WTC11 (cell line): Measurements from ENCODE around the gene NALCN. TPM values are rescaled to one million over a fixed set of nuclear protein-coding genes. Genes with fewer than 3 reads are reported as not detected.

Source experiments
- ATAC-seq: fragments of 200-7000 bp; cut with Tn5 transposase; 2 replicates; pipeline ENCODE4 v1.10.0; 2021; ENCODE audit warnings: mild to moderate bottlenecking, moderate library complexity
- CTCF ChIA-PET: fragments of 300-600 bp; sonication (Branson Sonifier 250); formaldehyde crosslinking; loops from one replicate; lab custom pipeline; 2021; ENCODE audit warnings: antibody characterized with exemption; lab: Charles Lee
- POLR2A ChIA-PET: fragments of 350-600 bp; sonication (Branson Sonifier 250); formaldehyde crosslinking; loops from one replicate; lab custom pipeline; 2021; ENCODE audit warnings: antibody characterized with exemption; lab: Charles Lee
- DNase-seq: peaks from one replicate; pipeline ENCODE4 v3.0.0; 2021; ENCODE audit warnings: low spot score
- H3K27ac Mint-ChIP-seq: 2 replicates; pipeline ENCODE4 v1.8.0; 2021; ENCODE audit warnings: mixed read lengths
- H3K27me3 Mint-ChIP-seq: 2 replicates; pipeline ENCODE4 v1.8.0; 2021; ENCODE audit warnings: low read depth, mild to moderate bottlenecking, moderate library complexity, mixed read lengths
- H3K36me3 Mint-ChIP-seq: 2 replicates; pipeline ENCODE4 v1.8.0; 2021; ENCODE audit warnings: mixed read lengths
- H3K4me1 Mint-ChIP-seq: 2 replicates; pipeline ENCODE4 v1.8.0; 2022; ENCODE audit warnings: mixed read lengths
- H3K4me3 Mint-ChIP-seq: 2 replicates; pipeline ENCODE4 v1.8.0; 2021; ENCODE audit warnings: mild to moderate bottlenecking, moderate library complexity, mixed read lengths
- H3K9me3 Mint-ChIP-seq: 2 replicates; pipeline ENCODE4 v1.8.0; 2021; ENCODE audit warnings: mixed read lengths
- AFF4 ChIP-seq: sonication (generic); formaldehyde crosslinking; IDR thresholded peaks from 2 replicates; pipeline ENCODE4 v1.8.1; 2023; ENCODE audit warnings: mild to moderate bottlenecking, missing genetic modification reagents, borderline replicate concordance
- CTCF ChIP-seq: fragments of 200-600 bp; IDR thresholded peaks from 2 replicates; pipeline ENCODE4 v1.8.0; 2022; ENCODE audit warnings: antibody characterized with exemption
- ERG ChIP-seq: fragments of 250-450 bp; sonication (Bioruptor Pico); IDR thresholded peaks from 2 replicates; pipeline ENCODE4 v1.8.0; 2021; ENCODE audit warnings: mild to moderate bottlenecking
- JAZF1 ChIP-seq: fragments of 250-450 bp; sonication (Bioruptor Pico); IDR thresholded peaks from 2 replicates; pipeline ENCODE4 v1.9.0; 2021; ENCODE audit warnings: moderate library complexity, mild to moderate bottlenecking, inconsistent platforms
- JUN ChIP-seq: sonication (generic); formaldehyde crosslinking; IDR thresholded peaks from 2 replicates; pipeline ENCODE4 v1.8.0; 2023; ENCODE audit warnings: mild to moderate bottlenecking, missing genetic modification reagents
- MAX ChIP-seq: sonication (generic); formaldehyde crosslinking; IDR thresholded peaks from 2 replicates; pipeline ENCODE4 v1.8.0; 2022; ENCODE audit warnings: mild to moderate bottlenecking, missing genetic modification reagents
- MYBL2 ChIP-seq: sonication (generic); formaldehyde crosslinking; IDR thresholded peaks from 2 replicates; pipeline ENCODE4 v1.8.1; 2023; ENCODE audit warnings: mild to moderate bottlenecking, moderate library complexity, missing genetic modification reagents
- NFYB ChIP-seq: sonication (generic); formaldehyde crosslinking; conservative IDR thresholded peaks from 2 replicates; pipeline ENCODE4 v1.8.0; 2022; ENCODE audit warnings: low read depth, missing genetic modification reagents
- NR1H2 ChIP-seq: sonication (generic); formaldehyde crosslinking; IDR thresholded peaks from 2 replicates; pipeline ENCODE4 v1.9.0; 2021; ENCODE audit warnings: mild to moderate bottlenecking, moderate library complexity, missing genetic modification reagents
- STAT6 ChIP-seq: sonication (generic); formaldehyde crosslinking; conservative IDR thresholded peaks from 2 replicates; pipeline ENCODE4 v1.8.1; 2023; ENCODE audit warnings: mild to moderate bottlenecking, low read depth, missing genetic modification reagents, moderate library complexity
- ZBTB43 ChIP-seq: sonication (generic); formaldehyde crosslinking; IDR thresholded peaks from 2 replicates; pipeline ENCODE4 v1.8.1; 2023; ENCODE audit warnings: mild to moderate bottlenecking, missing genetic modification reagents
- ZNF138 ChIP-seq: sonication (generic); formaldehyde crosslinking; conservative IDR thresholded peaks from 2 replicates; pipeline ENCODE4 v1.8.1; 2022; ENCODE audit warnings: mild to moderate bottlenecking, moderate library complexity, missing genetic modification reagents
- ZNF219 ChIP-seq: sonication (generic); formaldehyde crosslinking; IDR thresholded peaks from 2 replicates; pipeline ENCODE4 v1.8.0; 2023; ENCODE audit warnings: missing genetic modification reagents, mild to moderate bottlenecking, borderline replicate concordance
- ZNF512 ChIP-seq: sonication (generic); formaldehyde crosslinking; IDR thresholded peaks from 2 replicates; pipeline ENCODE4 v1.8.1; 2022; ENCODE audit warnings: missing genetic modification reagents, borderline replicate concordance
- ZNF532 ChIP-seq: fragments of 250-450 bp; sonication (Bioruptor Pico); IDR thresholded peaks from 2 replicates; pipeline ENCODE4 v1.9.0; 2021; ENCODE audit warnings: mild to moderate bottlenecking, borderline replicate concordance
- total RNA-seq: library from RNA; stranded (reverse); gene quantifications from 3 replicates; pipeline ENCODE4 v1.2.3, GENCODE V29; 2021

NALCN gene
- total RNA-seq, 1 experiment from 2014 or later = 0.33 TPM

- TF ChIP-seq JAZF1 (CRISPR knock-in tag) = no peak
- no peak for TF ChIP-seq ERG (CRISPR knock-in tag)
- no peak for TF ChIP-seq ZNF138 (CRISPR knock-in tag)
- no peak for TF ChIP-seq ZNF512 (CRISPR knock-in tag)
- TF ChIP-seq, all 79 proteins: peak for 0
- ATAC-seq (no peak), DNase-seq (no peak)
- no peak overlapping the region for H3K27ac Mint-ChIP-seq
- peaks cover 13% of the 10 kb centered on the region for H3K9me3 Mint-ChIP-seq
- H3K27me3 Mint-ChIP-seq = no peaks in the 10 kb centered on the region
- peaks cover 6% of the 10 kb centered on the region; the same call in 1 of the 2 replicates for H3K4me1 Mint-ChIP-seq
- H3K4me3 Mint-ChIP-seq = no peak overlapping the region
- POLR2A ChIA-PET = no interaction called here
- CTCF ChIA-PET = no interaction called here
- no peaks in the 10 kb centered on the region for H3K36me3 Mint-ChIP-seq
Measured at GRCh38 chr13:101339202-101339601, 77.1 kb downstream of the NALCN start.

- Mint-ChIP-seq H3K4me1 (no peaks in the 10 kb centered on the region), H3K36me3 (no peaks in the 10 kb centered on the region), H3K27me3 (no peaks in the 10 kb centered on the region), H3K4me3 (no peak overlapping the region), H3K9me3 (no peaks in the 10 kb centered on the region), H3K27ac (no peak overlapping the region)
- CTCF ChIA-PET = no interaction called here
- no peak for DNase-seq
- ATAC-seq = no peak
- POLR2A ChIA-PET = no interaction called here
- no peak for TF ChIP-seq NFYB (CRISPR knock-in tag)
- no peak for TF ChIP-seq ZNF532 (CRISPR knock-in tag)
- no peak for TF ChIP-seq MAX (CRISPR knock-in tag)
- no peak for TF ChIP-seq CTCF
- no peak for TF ChIP-seq ZBTB43
- no peak for TF ChIP-seq ZNF219 (CRISPR knock-in tag)
- no peak for TF ChIP-seq JUN (CRISPR knock-in tag)
- TF ChIP-seq NR1H2 (CRISPR knock-in tag) = no peak
- TF ChIP-seq MYBL2 (CRISPR knock-in tag) = no peak
- no peak for TF ChIP-seq STAT6
- TF ChIP-seq AFF4 (CRISPR knock-in tag) = no peak
Measured at GRCh38 chr13:101332583-101332982, 83.7 kb downstream of the NALCN start.
